Astrocyte (in vitro differentiated cells and primary cell): ENCODE measurements around the gene HEXIM1. TPM values are rescaled to one million over a fixed set of nuclear protein-coding genes. Genes with fewer than 3 reads are reported as not detected.
A peak's percentile ranks its signal among the peaks of the same experiment; 100 is the strongest.

ENCODE experiments used
- DNase-seq: peaks from one replicate; pipeline ENCODE4 v3.0.0-alpha.2; 2010; ENCODE audit warnings: low read depth
- FAIRE-seq: peaks from 2 replicates; lab custom pipeline; 2011; peaks lifted over from hg19 to GRCh38; lab: Jason Lieb, UNC
- H2AFZ ChIP-seq: 2 replicates; pipeline ENCODE4 v1.6.0; 2012; ENCODE audit warnings: low read depth, low read length, inconsistent platforms
- H3K27ac ChIP-seq: 2 replicates; pipeline ENCODE4 v1.5.1; 2011; ENCODE audit warnings: low read depth, low read length, inconsistent platforms
- H3K27me3 ChIP-seq: 2 replicates; pipeline ENCODE4 v1.6.0; 2011; ENCODE audit warnings: low read length, inconsistent platforms; ENCODE audit not compliant: insufficient read depth
- H3K36me3 ChIP-seq: 2 replicates; pipeline ENCODE4 v1.5.1; 2011; ENCODE audit warnings: low read length, inconsistent platforms; ENCODE audit not compliant: insufficient read depth
- H3K4me1 ChIP-seq: 2 replicates; pipeline ENCODE4 v1.5.1; 2011; ENCODE audit warnings: low read length, inconsistent platforms; ENCODE audit not compliant: insufficient read depth
- H3K4me2 ChIP-seq: 2 replicates; pipeline ENCODE4 v1.6.0; 2012; ENCODE audit warnings: low read length, inconsistent platforms
- H3K4me3 ChIP-seq: 2 replicates; pipeline ENCODE4 v1.5.1; 2011; ENCODE audit warnings: low read depth, mild to moderate bottlenecking, low read length, inconsistent platforms; ENCODE audit not compliant: insufficient read depth
- H3K79me2 ChIP-seq: 2 replicates; pipeline ENCODE4 v1.6.0; 2012; ENCODE audit warnings: mild to moderate bottlenecking, low read length, inconsistent platforms; ENCODE audit not compliant: insufficient read depth
- H3K9ac ChIP-seq: 2 replicates; pipeline ENCODE4 v1.6.0; 2012; ENCODE audit warnings: mild to moderate bottlenecking, low read length, inconsistent platforms
- H3K9me3 ChIP-seq: 2 replicates; pipeline ENCODE4 v1.5.1; 2012; ENCODE audit warnings: low read depth, mild to moderate bottlenecking, low read length, inconsistent platforms; ENCODE audit not compliant: insufficient read depth
- H4K20me1 ChIP-seq: 2 replicates; pipeline ENCODE4 v1.6.0; 2012; ENCODE audit warnings: low read length, inconsistent platforms; ENCODE audit not compliant: insufficient read depth
- H3K27ac Mint-ChIP-seq: one replicate; pipeline ENCODE4 v1.8.0; 2021; ENCODE audit warnings: mild to moderate bottlenecking, mixed read lengths; ENCODE audit not compliant: unreplicated experiment
- H3K27me3 Mint-ChIP-seq: one replicate; pipeline ENCODE4 v1.8.0; 2021; ENCODE audit warnings: low read depth, mixed read lengths; ENCODE audit not compliant: unreplicated experiment
- H3K36me3 Mint-ChIP-seq: one replicate; pipeline ENCODE4 v1.8.0; 2021; ENCODE audit warnings: low read depth, mixed read lengths; ENCODE audit not compliant: unreplicated experiment
- H3K4me1 Mint-ChIP-seq: one replicate; pipeline ENCODE4 v1.8.0; 2021; ENCODE audit warnings: low read depth, mixed read lengths; ENCODE audit not compliant: unreplicated experiment
- H3K4me3 Mint-ChIP-seq: one replicate; pipeline ENCODE4 v1.8.0; 2021; ENCODE audit warnings: mild to moderate bottlenecking, moderate library complexity, mixed read lengths; ENCODE audit not compliant: unreplicated experiment
- H3K9me3 Mint-ChIP-seq: one replicate; pipeline ENCODE4 v1.8.0; 2021; ENCODE audit warnings: mild to moderate bottlenecking, mixed read lengths; ENCODE audit not compliant: unreplicated experiment
- CTCF ChIP-seq: IDR thresholded peaks from 2 replicates; pipeline ENCODE4 v1.5.1; 2011; ENCODE audit warnings: low read depth, mild to moderate bottlenecking, inconsistent platforms, low read length, moderate library complexity; ENCODE audit not compliant: insufficient read depth
- EZH2 ChIP-seq: IDR thresholded peaks from 2 replicates; pipeline ENCODE4 v1.6.1; 2012; ENCODE audit warnings: mild to moderate bottlenecking, low read length, inconsistent platforms; ENCODE audit not compliant: insufficient read depth
- total RNA-seq: library from RNA; stranded (reverse); gene quantifications from 2 replicates; pipeline ENCODE4 v1.2.1, GENCODE V29; 2021

Gene HEXIM1
- total RNA-seq, 1 donor from 2014 or later: 44.5 TPM

GRCh38 chr17:45129940-45130680 lies 18.2 kb upstream of the HEXIM1 start:
- no peak overlapping the region for H2AFZ ChIP-seq
- no peaks in the 10 kb centered on the region for H3K36me3 ChIP-seq
- H3K4me3 Mint-ChIP-seq: peak overlapping the region; percentile 81
- H3K79me2 ChIP-seq: peaks cover 57% of the 10 kb centered on the region
- peaks cover 2% of the 10 kb centered on the region for H3K36me3 Mint-ChIP-seq
- no peaks in the 10 kb centered on the region for H3K27me3 Mint-ChIP-seq
- no peaks in the 10 kb centered on the region for H3K27me3 ChIP-seq
- peaks cover 12% of the 10 kb centered on the region for H4K20me1 ChIP-seq
- H3K27ac Mint-ChIP-seq: peak overlapping the region; percentile 7
- DNase-seq (no peak), FAIRE-seq (no peak)
- peaks cover 42% of the 10 kb centered on the region for H3K4me1 ChIP-seq
- TF ChIP-seq CTCF (no peak), EZH2 (no peak)
- H3K9me3 Mint-ChIP-seq: no peaks in the 10 kb centered on the region
- H3K4me2 ChIP-seq: peak overlapping the region; percentile 17
- H3K27ac ChIP-seq: no peak overlapping the region
- H3K9ac ChIP-seq: no peak overlapping the region
- H3K4me1 Mint-ChIP-seq: peaks cover 29% of the 10 kb centered on the region
- H3K9me3 ChIP-seq: no peaks in the 10 kb centered on the region
- no peak overlapping the region for H3K4me3 ChIP-seq

- peak overlapping the region; percentile 84 for H3K27ac Mint-ChIP-seq
- no peak for FAIRE-seq
- H3K9ac ChIP-seq: peak overlapping the region; percentile 80
Measured at GRCh38 chr17:45130681-45131615, 17.3 kb upstream of the HEXIM1 start.

More at GRCh38 chr17:45130681-45131615, 17.3 kb upstream of the HEXIM1 start:
- peak overlapping the region; percentile 98 for H3K4me2 ChIP-seq
- H3K4me3 ChIP-seq: peak overlapping the region; percentile 73
- H3K9me3 Mint-ChIP-seq: no peaks in the 10 kb centered on the region
- peaks cover 27% of the 10 kb centered on the region for H3K4me1 Mint-ChIP-seq
- peaks cover 42% of the 10 kb centered on the region for H3K4me1 ChIP-seq
- H3K36me3 ChIP-seq: no peaks in the 10 kb centered on the region
- no peaks in the 10 kb centered on the region for H3K9me3 ChIP-seq
- H3K27me3 Mint-ChIP-seq: no peaks in the 10 kb centered on the region
- peak overlapping the region; percentile 58 for H2AFZ ChIP-seq
- H3K4me3 Mint-ChIP-seq: peak overlapping the region; percentile 81
- TF ChIP-seq CTCF: no peak
- no peak for TF ChIP-seq EZH2
- peaks cover 12% of the 10 kb centered on the region for H4K20me1 ChIP-seq
- DNase-seq: no peak
- H3K27ac ChIP-seq: no peak overlapping the region
- peaks cover 50% of the 10 kb centered on the region for H3K79me2 ChIP-seq
- H3K27me3 ChIP-seq: no peaks in the 10 kb centered on the region
- H3K36me3 Mint-ChIP-seq: no peaks in the 10 kb centered on the region
